ENCODE results near the gene DCHS1. TPM values are rescaled to one million over a fixed set of nuclear protein-coding genes. Genes with fewer than 3 reads are reported as not detected.
"Not testable (repeated sequence)": the region's sequence is repeated elsewhere in the genome, so short reads cannot be mapped to it uniquely, and the experiment has no call there.

DCHS1 gene
- total and polyA plus RNA-seq, 9 of the 15 experiments (the other 6 are each of a cell fraction or from before 2014, with no cell fraction given), result 0.04 to 0.49 (median 0.14) TPM; not detected in 2

GRCh38 chr11:6701955-6702354, 46.3 kb upstream of the DCHS1 start:
- not testable (repeated sequence) for H2AFZ ChIP-seq (ENCODE audit: low read depth, low read length); H3K27me3 ChIP-seq (ENCODE audit: control insufficient read depth in 2 of 2, insufficient read depth in 2 of 2, low read length in 2 of 2); ATAC-seq; H4K20me1 ChIP-seq (replicated peaks; ENCODE audit: control insufficient read depth, insufficient read depth, low read length); DNase-seq (ENCODE audit: extremely low read depth in 1 of 4, low spot score in 3 of 4); BruUV-seq (replicated peaks); H3K4me1 ChIP-seq (replicated peaks in 1 of 2; ENCODE audit: control insufficient read depth in 2 of 2, insufficient read depth in 2 of 2, low read length in 2 of 2); H3K4me2 ChIP-seq (ENCODE audit: insufficient read depth, low read length); H3K4me3 ChIP-seq; H3K36me3 ChIP-seq (ENCODE audit: control insufficient read depth, insufficient read depth, low read length); H3K9me3 ChIP-seq (replicated peaks; ENCODE audit: control insufficient read depth, insufficient read depth, low read depth, low read length); H3K9me1 ChIP-seq (ENCODE audit: control insufficient read depth, insufficient read depth, low read length); H3K27ac ChIP-seq (ENCODE audit: extremely low read depth, low read depth, low read length); H3K79me2 ChIP-seq (ENCODE audit: control insufficient read depth, insufficient read depth, low read length); H3K9ac ChIP-seq (ENCODE audit: insufficient read depth in 1 of 2, low read depth in 2 of 2, low read length in 2 of 2)
- WGBS (ENCODE audit: insufficient coverage, low coverage, missing lambda C conversion rate), result 48% methylated on average over 3 of the region's 3 CpGs
- POLR2A ChIA-PET, result interaction anchor here (0.6 to 1.0 kb wide), 2 partner anchors 133 to 312 kb away, joined by 3 read pairs; partner anchors contain the start of gene SMPD1
- in situ Hi-C loops (cut with MboI), result loop anchor here (10.0 kb wide), 1 partner anchor 317 kb away; no protein-coding TSS in a partner anchor
- CTCF ChIA-PET (ENCODE audit: low intra/inter-chr PET ratio), result interaction anchor here (2.2 kb wide), 1 partner anchor 53 kb away, joined by 18 read pairs; no protein-coding TSS in a partner anchor
- peak; percentile 15 for FAIRE-seq
- intact Hi-C loops (cut with micrococcal nuclease), result loop anchor here (5.0 kb wide), 1 partner anchor 260 kb away; the partner anchor contains the start of gene HPX

GRCh38 chr11:6695377-6695776, 39.8 kb upstream of the DCHS1 start:
- FAIRE-seq (no peak), ATAC-seq (no peak), DNase-seq (ENCODE audit: extremely low read depth in 1 of 4, low spot score in 3 of 4) (no peak)
- in situ Hi-C loops (cut with MboI), result no loop called here
- peaks cover 25% of the 10 kb centered on the region for H3K79me2 ChIP-seq (ENCODE audit: control insufficient read depth, insufficient read depth, low read length)
- H3K27ac ChIP-seq (ENCODE audit: extremely low read depth, low read depth, low read length), result no peak overlapping the region
- H2AFZ ChIP-seq (ENCODE audit: low read depth, low read length), result no peak overlapping the region
- no peak overlapping the region for H3K4me2 ChIP-seq (ENCODE audit: insufficient read depth, low read length)
- 67% methylated on average over 1 of the region's 1 CpG for WGBS (ENCODE audit: insufficient coverage, low coverage, missing lambda C conversion rate)
- H3K9me1 ChIP-seq (ENCODE audit: control insufficient read depth, insufficient read depth, low read length), result no peaks in the 10 kb centered on the region
- no peaks in the 10 kb centered on the region for H4K20me1 ChIP-seq (replicated peaks; ENCODE audit: control insufficient read depth, insufficient read depth, low read length)
- BruUV-seq (replicated peaks), result no TSS peak
- TF ChIP-seq RBM15 (IDR thresholded peaks at IDR 0.05; ENCODE audit: insufficient read depth, low read length) (no peak), FOSL1 (tag; conservative IDR thresholded peaks at IDR 0.05) (0 out of 2 replicates have a peak, but pooled peaks have one; percentile 24)
- H3K9ac ChIP-seq (ENCODE audit: insufficient read depth in 1 of 2, low read depth in 2 of 2, low read length in 2 of 2), result no peak overlapping the region
- intact Hi-C loops (cut with micrococcal nuclease), result no loop called here
- ChIA-PET POLR2A (interaction anchor here (1.5 to 1.7 kb wide), 3 partner anchors 8 to 12 kb away, joined by 5 read pairs; partner anchors contain the start of gene MRPL17), CTCF (ENCODE audit: low intra/inter-chr PET ratio) (no interaction called here)
- no peaks in the 10 kb centered on the region for H3K9me3 ChIP-seq (replicated peaks; ENCODE audit: control insufficient read depth, insufficient read depth, low read depth, low read length)
- peaks cover 0 to 13% of the 10 kb centered on the region in 2 experiments; a peak in 3 of 5 replicates for H3K4me1 ChIP-seq (replicated peaks in 1 of 2; ENCODE audit: control insufficient read depth in 2 of 2, insufficient read depth in 2 of 2, low read length in 2 of 2)
- H3K36me3 ChIP-seq (ENCODE audit: control insufficient read depth, insufficient read depth, low read length), result peaks cover 27% of the 10 kb centered on the region
- no peaks in the 10 kb centered on the region for H3K27me3 ChIP-seq (ENCODE audit: control insufficient read depth in 2 of 2, insufficient read depth in 2 of 2, low read length in 2 of 2)
- no peak overlapping the region for H3K4me3 ChIP-seq

All from K562 (cell line).